Left ventricle myocardium inferior (tissue), 1 donor: Measurements from ENCODE around the gene LIPC. TPM values are rescaled to one million over a fixed set of nuclear protein-coding genes. Genes with fewer than 3 reads are reported as not detected.

Experiments used
- DNase-seq: peaks from one replicate; pipeline ENCODE4 v3.0.0-alpha.2; 2020
- H3K27ac ChIP-seq: fragments of 200-600 bp; replicated peaks from 2 replicates; pipeline ENCODE4 v1.8.0; 2021
- H3K27me3 ChIP-seq: fragments of 200-600 bp; 2 replicates; pipeline ENCODE4 v1.8.0; 2021; ENCODE audit warnings: low read depth
- H3K36me3 ChIP-seq: fragments of 200-600 bp; 2 replicates; pipeline ENCODE4 v1.8.0; 2021
- H3K4me1 ChIP-seq: fragments of 200-600 bp; 2 replicates; pipeline ENCODE4 v1.8.0; 2021
- H3K4me3 ChIP-seq: fragments of 200-600 bp; 2 replicates; pipeline ENCODE4 v1.8.0; 2021; ENCODE audit warnings: mild to moderate bottlenecking, moderate library complexity
- H3K9me3 ChIP-seq: fragments of 200-600 bp; replicated peaks from 2 replicates; pipeline ENCODE4 v1.8.0; 2021
- intact Hi-C: fragments of 100-400 bp; cut with micrococcal nuclease; formaldehyde crosslinking; loops from one replicate; pipeline ENCODE4 v1.11.0; 2022
- long read RNA-seq: library from polyadenylated mRNA; unstranded; transcript quantifications from one replicate; pipeline ENCODE4 v2.0.0, GENCODE V29; 2021
- total RNA-seq: library from RNA; stranded (reverse); fragmentation: NEBNext Ultra II Directional; extraction: Animal tissue kit (Norgen Biotek cat#: 25700); gene quantifications from one replicate; pipeline ENCODE4 v1.2.1, GENCODE V29; 2021
- TF ChIP-seq, protein P1 (sequence below): fragments of 200-600 bp; IDR thresholded peaks from 2 replicates; pipeline ENCODE4 v1.8.0; 2021; ENCODE audit warnings: antibody characterized with exemption, mild to moderate bottlenecking, borderline replicate concordance
- donor health status: DM: no; HTN: yes; CAD: no; lungs with severe emphysema.

LIPC gene
- total RNA-seq = 1.5 TPM
- long read RNA-seq, partial matches to known transcripts = 0 of 1 reads
- long read RNA-seq, other reads (novel, unspliced or antisense) = 1 of 1 reads

DNA sequence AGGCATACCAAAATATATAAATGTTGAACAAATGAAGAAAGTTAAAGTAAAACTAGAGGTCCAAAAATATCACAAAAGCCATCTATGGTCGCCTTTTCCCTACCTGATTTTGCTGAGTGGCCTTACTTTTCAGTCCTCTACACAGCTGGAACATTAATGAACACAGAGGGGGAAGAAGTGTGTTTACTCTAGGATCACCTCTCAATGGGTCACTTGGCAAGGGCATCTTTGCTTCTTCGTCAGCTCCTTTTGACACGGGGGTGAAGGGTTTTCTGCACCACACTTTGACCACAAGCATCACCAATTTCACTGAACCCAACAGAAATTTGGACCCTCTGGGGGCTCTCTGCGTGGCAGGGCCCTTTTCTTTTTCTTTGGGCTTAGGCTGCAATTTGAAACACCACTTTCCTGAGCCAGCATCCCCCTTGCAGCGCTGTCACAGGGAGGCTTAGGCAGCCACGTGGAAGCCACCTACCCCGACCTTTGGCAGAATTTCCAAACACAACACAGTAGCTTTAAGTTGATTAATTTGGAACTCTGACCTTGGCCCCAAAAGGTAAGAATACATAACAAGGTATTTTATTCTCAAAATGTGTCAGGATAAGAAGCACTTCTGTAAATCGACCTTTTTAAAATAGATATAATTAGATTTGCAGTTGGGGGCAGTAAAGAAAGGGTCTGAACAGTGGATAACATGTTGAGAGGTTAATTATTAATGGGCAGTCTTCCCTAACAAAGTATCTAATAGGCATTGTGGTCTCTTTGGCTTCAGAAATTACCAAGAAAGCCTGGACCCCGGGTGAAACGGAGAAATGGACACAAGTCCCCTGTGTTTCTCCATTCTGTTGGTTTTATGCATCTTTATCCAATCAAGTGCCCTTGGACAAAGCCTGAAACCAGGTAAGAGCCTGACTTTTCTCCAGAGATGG, at the start of gene LIPC:
Gene LIPC (plus strand): TSS at position 771 of the 929 bp plus-strand sequence. CDS start 42 bp downstream, at position 813.
- Histone ChIP-seq H3K27ac (no peak within 1 kb of the TSS), H3K36me3 (no peaks in the 10 kb centered on the region), H3K4me1 (peaks cover 22% of the 10 kb centered on the region), H3K9me3 (no peaks in the 10 kb centered on the region), H3K27me3 (no peaks in the 10 kb centered on the region), H3K4me3 (no peak within 1 kb of the TSS)
- TF ChIP-seq, protein P1, sequence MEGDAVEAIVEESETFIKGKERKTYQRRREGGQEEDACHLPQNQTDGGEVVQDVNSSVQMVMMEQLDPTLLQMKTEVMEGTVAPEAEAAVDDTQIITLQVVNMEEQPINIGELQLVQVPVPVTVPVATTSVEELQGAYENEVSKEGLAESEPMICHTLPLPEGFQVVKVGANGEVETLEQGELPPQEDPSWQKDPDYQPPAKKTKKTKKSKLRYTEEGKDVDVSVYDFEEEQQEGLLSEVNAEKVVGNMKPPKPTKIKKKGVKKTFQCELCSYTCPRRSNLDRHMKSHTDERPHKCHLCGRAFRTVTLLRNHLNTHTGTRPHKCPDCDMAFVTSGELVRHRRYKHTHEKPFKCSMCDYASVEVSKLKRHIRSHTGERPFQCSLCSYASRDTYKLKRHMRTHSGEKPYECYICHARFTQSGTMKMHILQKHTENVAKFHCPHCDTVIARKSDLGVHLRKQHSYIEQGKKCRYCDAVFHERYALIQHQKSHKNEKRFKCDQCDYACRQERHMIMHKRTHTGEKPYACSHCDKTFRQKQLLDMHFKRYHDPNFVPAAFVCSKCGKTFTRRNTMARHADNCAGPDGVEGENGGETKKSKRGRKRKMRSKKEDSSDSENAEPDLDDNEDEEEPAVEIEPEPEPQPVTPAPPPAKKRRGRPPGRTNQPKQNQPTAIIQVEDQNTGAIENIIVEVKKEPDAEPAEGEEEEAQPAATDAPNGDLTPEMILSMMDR = no peak
- intact Hi-C loops = no loop called here
- DNase-seq = no peak

DNA sequence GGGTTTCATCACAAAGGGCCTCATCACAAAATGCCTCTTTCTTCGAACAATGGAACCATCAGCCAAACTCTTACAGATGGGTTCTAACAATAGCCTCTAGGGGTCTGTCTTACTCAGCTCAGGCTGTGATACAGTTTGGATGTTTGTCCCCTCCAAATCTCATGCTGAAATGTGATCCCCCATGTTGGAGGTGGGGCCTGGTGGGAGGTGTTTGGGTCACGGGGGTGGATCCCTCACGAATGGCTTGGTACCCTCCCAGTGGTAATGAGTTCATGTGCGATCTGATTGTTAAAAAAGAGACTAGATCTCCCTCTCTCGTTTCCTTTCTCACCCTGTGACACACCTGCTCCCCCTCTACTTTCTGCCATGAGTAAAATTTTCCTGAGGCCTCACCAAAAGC, 47.9 kb upstream of the LIPC start:
- no peaks in the 10 kb centered on the region for H3K36me3 ChIP-seq
- H3K27ac ChIP-seq = no peak overlapping the region
- TF ChIP-seq, protein P1 = no peak
- H3K4me3 ChIP-seq = no peak overlapping the region
- no peaks in the 10 kb centered on the region for H3K4me1 ChIP-seq
- H3K27me3 ChIP-seq = no peaks in the 10 kb centered on the region
- intact Hi-C loops = no loop called here
- H3K9me3 ChIP-seq = no peaks in the 10 kb centered on the region
- no peak for DNase-seq

DNA sequence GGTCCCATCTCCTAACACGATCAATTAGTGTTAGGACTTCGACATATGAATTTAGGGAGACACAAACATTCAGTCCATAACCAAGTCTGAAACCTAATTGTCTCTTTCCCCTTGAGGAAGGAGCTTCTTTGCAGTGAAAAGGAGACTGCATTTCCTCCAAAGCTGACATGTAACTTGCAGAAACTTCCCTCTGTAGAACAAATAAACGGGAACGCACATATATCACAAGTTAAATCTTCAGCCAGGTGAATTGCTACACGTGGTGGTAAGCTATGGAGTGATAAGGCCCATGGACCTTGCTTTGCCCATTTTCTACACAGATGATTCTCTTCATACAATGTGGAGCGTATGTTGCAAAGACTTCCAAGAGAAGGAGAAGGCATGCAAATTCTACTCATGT, 47.1 kb upstream of the LIPC start:
- no peak overlapping the region for H3K4me3 ChIP-seq
- DNase-seq = no peak
- H3K9me3 ChIP-seq = no peaks in the 10 kb centered on the region
- TF ChIP-seq, protein P1 = no peak
- H3K27me3 ChIP-seq = no peaks in the 10 kb centered on the region
- H3K36me3 ChIP-seq = no peaks in the 10 kb centered on the region
- intact Hi-C loops = no loop called here
- H3K27ac ChIP-seq = no peak overlapping the region
- H3K4me1 ChIP-seq = no peaks in the 10 kb centered on the region

DNA sequence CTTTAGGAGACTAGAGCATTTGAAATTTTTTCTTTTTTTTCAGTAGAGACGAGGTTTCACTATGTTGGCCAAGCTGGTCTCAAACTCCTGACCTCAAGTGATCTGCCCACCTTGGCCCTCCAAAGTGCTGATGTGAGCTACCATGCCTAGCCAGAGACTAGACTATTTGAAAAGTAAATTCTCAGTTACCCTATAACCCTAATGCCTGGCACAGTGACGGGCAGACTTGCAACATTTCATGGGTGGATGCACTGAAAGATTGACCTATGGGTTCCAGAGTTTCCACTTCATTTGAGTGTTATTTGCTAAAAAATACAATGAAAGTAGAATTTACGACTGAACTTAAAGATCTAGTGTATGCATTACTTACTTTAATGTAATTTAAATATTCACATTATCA, 45.7 kb upstream of the LIPC start:
- Histone ChIP-seq H3K4me1 (no peaks in the 10 kb centered on the region), H3K9me3 (no peaks in the 10 kb centered on the region), H3K27me3 (no peaks in the 10 kb centered on the region), H3K4me3 (no peak overlapping the region), H3K36me3 (no peaks in the 10 kb centered on the region), H3K27ac (no peak overlapping the region)
- TF ChIP-seq, protein P1 = no peak
- DNase-seq = no peak
- intact Hi-C loops = no loop called here

DNA sequence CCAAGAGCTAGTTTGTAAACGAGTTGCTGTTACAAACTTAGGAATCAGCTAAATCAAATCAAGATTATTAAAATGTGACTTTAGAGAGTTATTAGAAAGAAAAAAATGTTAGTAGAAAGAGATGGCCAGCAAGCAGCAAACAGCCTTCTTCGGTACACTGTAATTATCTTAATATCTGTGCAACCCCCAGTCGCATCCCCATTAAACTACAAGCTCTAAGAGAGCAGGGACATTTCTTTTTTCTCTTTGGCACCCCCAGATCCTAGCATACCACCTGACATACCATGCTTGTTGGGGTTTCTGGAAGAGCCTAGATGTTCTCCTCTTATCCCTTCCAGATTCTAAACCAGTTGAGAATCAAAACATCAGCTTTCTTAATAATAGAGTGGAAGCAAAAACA, 45.1 kb upstream of the LIPC start:
- no peak for DNase-seq

More for the DNA sequence above, 45.1 kb upstream of the LIPC start:
- no peaks in the 10 kb centered on the region for H3K27me3 ChIP-seq
- H3K4me3 ChIP-seq = no peak overlapping the region
- H3K36me3 ChIP-seq = no peaks in the 10 kb centered on the region
- no peak overlapping the region for H3K27ac ChIP-seq
- intact Hi-C loops = no loop called here
- TF ChIP-seq, protein P1 = no peak
- H3K9me3 ChIP-seq = no peaks in the 10 kb centered on the region
- H3K4me1 ChIP-seq = no peaks in the 10 kb centered on the region
